ENCODE measurements around the gene ACVR1C. TPM values are rescaled to one million over a fixed set of nuclear protein-coding genes. Genes with fewer than 3 reads are reported as not detected.

Gene ACVR1C
- 44.9 TPM for total RNA-seq
- long read RNA-seq, full-length matches to known transcripts = 6 of 19 reads
- long read RNA-seq, partial matches to known transcripts = 5 of 19 reads
- long read RNA-seq, other reads (novel, unspliced or antisense) = 8 of 19 reads

DNA sequence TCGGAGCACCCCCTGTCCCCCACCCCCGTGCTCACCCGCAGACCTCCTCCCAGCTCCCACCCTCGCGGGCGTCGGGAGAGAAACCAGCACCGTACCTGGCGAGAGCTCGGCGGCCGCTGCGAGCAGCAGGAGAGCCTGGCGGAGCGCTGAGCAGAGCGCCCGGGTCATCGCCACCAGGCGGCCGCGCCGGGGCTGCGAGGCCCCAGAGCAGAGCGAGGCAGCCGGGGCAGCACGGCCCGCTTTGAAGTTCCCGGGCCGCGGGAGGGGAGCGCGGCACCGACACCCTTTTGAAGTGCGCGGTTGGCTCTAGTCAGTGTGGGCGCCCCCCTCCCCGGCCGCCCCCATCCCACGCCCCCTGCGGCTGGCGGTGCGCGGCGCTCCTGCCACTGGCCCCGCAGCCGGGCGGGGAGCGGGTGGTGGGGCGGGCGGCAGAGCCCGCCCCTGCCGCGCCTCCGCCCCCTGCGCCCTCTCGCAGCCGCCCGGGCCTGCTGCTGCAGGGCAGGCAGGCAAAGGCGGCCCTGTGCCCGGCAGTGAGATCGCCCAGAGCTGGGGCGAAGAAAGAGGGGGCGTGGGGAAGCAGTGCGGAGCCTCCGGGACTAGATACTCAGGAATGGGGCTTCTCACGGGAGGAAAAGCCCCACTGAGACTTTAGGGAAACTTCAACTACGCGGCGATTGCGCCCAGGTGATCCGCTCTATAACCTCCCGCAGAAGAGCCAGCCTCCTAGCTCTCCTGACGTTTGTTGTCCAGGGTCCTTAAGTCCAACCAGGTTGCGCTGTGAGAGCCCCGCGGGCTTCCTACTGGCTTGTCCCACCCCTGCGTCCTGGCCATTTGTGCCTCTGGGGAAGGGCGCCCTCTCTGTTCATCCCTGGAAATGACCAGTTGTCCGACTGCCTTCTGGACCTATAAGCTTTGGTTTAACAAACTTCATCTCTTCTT lies at the start of gene ACVR1C:
ACVR1C (minus strand) TSS at position 388 of the 939 bp plus-strand sequence; CDS start at position 168, 220 bp downstream.
- no peak for DNase-seq (ENCODE audit: low spot score)

DNA sequence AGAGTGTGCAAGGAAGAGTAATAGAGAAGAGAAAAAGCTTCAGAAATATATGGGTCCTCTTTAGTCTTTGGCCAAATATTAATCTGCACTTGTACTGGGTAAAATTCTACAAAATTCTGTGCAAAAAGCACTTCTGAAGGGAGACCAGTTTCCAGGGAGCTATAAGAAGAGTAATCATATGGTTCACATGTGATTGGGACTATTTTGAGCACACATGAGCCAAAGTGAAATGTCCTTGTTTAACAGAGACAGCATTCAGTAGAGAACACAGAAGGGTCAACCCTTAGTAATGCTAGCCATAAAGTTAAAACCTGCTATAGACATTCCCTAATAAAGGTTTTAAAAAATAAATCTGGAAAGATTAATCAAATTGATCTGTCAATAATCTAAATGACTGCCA lies 49.3 kb upstream of the ACVR1C start:
- no peak for DNase-seq (ENCODE audit: low spot score)

DNA sequence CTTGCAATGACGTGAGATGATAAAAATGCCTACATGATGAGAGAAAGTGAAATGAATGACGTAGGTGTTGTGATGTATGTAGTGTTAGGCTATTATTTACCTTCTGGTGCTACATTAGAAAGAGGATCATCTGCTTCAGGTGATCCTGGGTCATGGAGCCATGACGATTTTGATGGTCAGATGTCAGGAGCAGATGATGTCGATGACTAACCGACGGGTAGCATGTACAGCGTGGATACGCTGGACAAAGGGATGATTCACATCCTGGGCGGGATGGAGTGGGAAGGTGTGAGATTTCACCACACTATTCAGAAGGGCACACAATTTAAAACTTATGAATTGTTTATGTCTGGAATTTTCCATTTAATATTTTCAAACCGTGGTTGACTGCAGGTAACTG lies 43.5 kb upstream of the ACVR1C start:
- no peak for DNase-seq (ENCODE audit: low spot score)

DNA sequence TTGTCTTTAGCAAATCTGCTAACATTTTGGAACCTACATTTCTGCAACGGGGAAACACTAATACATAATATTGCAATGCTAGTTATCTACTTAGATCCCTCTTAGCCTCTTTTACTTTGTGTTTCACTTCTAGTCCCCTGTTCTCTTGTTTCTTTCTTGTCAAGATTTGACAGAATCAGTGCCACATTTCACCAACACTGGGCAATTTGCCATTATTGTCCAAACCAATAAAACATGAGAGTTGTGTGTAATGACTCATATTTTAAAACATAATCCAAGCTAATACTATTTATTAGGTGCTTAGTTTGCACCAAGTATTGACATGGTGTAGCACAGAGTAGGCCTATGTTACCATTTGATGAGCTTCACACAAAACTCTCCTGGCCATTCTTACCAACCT lies 33.7 kb upstream of the ACVR1C start:
- DNase-seq (ENCODE audit: low spot score) = no peak

DNA sequence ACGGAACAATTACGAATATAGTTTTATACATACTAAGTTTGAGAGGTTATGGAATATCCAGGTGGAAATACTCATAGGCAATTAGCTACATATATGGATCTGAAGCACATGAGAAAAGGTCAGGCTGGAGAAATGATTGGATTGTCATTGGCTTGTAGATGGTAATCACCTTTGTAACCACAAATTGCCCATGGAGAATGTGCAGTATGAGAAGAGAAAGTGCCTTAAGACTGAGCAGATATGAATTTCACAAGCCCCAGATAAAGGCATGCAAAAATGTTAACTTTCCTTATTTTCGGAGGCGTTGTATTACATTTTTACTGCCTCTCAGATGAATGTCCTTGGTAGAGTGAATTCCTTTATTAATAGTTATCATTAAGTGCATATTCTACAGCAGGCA lies 33.1 kb upstream of the ACVR1C start:
- no peak for DNase-seq (ENCODE audit: low spot score)

DNA sequence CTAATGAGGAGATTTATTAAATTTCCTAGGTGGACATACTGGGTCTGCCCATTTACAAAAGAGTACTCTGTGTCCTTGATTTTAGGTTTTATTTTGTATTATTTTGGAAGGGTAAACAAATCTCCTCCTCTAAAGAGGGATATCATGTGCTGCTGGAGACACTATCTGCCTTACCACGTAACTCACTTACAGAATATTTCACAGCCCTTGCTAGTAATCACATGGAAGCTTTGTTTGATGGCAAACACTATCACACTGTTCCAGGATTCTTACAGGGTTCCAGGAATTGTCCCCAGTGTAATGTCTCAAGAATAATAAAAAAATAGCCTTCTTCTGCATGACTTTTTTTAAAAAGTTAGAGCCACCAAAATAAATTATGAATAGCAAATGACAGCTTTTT lies 29.2 kb upstream of the ACVR1C start:
- no peak for DNase-seq (ENCODE audit: low spot score)

DNA sequence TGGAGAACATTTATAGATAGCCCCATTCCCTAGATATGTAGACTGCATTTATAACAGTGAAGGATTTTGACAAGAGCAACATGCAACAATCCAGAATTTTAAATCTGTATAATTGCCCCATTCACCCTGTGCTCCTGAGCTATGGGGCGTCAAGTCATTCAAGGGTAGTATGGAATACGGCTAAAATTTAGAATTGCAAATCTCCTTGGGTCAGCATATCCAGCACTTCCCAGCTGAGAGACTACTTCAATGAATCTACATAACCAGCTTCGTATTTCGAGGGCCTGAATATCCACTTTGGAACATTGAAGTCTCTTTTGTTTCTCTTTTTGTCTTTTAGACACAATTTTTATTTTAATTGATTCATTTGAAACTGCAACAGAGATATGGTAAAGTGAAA lies 28.4 kb upstream of the ACVR1C start:
- DNase-seq (ENCODE audit: low spot score) = no peak

DNA sequence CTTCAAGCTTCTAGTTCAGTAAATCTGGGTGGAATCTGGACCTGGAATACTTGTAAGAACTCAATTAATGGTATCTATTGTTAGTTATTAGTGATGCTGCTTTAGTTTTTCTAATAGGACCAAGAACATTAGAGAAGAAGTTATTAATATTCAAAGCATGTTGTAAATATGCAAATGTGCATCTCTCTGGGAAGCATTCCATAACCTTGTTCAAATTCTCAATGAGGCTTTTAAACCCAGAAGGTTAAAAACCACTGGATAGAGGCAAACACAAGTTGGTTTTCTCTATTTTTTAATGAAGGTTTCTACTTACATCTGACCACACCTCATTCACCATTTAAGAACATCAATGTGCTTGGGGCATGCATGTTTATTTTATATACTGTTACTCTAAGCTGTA lies 16.1 kb upstream of the ACVR1C start:
- no peak for DNase-seq (ENCODE audit: low spot score)

DNA sequence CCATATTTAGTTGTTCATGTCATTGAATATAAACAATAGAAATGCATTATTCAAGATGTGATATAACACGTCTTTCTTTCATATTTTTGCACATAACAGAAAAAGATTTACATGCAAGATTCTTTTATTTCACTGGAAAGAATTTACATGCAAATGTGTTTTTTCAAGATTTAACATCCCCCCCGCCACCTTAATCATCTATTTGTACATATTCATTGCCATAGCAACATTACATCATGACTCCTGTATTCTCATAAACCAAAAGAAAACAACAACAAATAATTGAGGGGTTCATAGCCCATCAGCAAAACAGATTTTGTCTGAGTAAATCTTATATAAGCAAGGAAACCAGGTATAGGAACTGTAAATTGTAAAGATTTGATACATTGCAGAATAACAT lies 3.2 kb upstream of the ACVR1C start:
- no peak for DNase-seq (ENCODE audit: low spot score)

DNA sequence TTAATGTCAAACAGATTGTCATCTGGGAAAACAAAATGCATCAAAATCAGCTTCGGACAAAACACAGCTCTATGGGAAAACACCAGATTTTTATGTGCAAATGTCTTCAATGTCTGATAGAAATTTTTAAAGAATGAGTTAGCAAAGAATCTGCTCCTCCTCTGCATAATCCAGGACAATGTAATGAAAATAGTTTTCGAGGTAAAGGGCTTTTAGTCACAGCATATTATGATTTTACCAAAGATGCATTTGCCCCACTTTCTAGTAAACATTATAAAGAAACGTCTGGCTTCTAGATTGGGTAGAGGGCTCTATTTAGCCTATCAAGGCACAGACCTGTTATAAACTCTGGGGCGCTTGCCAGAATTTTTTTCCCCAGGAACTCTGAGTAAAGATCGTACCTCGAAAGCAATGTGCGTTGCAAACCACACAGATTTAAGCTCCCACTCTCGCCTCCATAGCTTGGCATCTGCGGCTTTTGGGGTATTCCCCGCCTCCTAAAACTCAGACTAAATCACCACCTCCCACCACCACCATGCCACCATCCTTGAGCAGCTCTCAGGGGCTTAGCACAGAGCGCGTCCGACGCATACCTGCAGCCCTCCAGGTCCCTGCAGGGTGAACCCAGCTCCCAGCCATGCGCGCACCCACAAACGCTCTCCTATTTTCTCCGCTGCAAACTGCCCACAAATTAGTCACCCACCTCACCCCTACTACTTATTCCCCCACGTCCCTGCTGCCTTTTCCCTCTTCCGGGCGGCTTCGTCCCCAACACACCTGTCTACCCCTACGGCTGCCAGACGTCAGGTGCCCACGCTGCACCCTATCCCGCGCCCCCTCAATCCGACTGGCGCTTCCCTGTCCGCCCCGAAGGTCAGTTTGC lies 829 bp downstream of the ACVR1C start:
- DNase-seq (ENCODE audit: low spot score) = no peak

DNA sequence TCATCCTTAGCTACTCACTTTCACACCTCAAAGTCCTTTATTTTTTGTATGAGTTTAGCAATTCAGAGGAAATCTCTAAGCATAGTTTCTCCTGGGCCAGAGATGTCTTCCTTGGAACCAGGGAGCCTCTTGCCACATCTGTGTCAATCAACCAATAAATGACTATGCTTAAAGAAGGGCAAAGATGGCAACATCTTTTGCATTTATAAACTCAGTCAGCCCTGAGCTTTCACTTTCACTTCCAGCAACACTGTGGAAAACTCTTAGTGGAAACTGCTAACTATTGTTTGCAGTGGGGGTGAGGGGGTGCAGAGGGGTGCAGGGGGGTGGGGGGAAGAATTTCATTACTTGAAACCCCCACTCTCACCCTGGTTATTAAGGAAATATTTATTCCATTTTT lies 3.4 kb downstream of the ACVR1C start:
- no peak for DNase-seq (ENCODE audit: low spot score)

DNA sequence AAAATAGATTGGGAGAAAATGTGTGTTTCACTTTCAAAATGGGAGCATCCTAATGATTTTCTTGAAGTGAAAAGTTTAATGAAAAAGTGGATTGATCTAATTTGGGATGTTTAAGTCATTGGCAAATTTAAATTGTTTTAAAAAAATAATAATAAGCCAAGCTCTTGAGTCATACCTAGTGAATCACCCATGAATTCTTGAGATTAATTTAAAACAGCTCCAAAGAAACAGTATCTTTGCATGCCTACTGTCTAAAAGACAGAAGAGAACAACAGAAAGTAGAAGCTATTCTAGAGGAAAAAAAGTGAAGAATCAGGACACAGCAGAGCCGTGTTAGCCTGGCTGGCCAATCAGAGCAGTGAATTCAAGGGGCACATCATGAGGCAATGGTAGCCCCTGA lies 7.7 kb downstream of the ACVR1C start:
- no peak for DNase-seq (ENCODE audit: low spot score)

DNA sequence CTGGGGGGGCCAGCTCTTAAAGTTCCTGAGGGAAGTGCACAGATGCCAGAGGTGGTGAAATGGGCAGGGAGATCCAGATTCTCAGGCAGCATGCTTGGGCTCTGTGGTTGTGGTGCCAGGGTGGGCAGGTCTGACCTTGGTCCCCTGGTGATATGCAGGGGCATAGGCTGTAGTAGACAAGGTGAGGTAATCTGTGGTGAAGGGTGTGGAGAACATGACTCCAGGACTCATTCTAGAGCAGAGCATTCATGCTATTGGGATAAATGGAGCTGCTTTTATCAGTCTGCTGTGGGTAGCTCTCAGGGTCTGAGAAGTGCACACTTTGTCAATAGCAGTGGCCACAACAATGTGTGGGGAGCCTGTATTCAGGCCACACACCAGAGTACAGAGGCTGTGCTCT lies 16.9 kb downstream of the ACVR1C start:
- DNase-seq (ENCODE audit: low spot score) = no peak

DNA sequence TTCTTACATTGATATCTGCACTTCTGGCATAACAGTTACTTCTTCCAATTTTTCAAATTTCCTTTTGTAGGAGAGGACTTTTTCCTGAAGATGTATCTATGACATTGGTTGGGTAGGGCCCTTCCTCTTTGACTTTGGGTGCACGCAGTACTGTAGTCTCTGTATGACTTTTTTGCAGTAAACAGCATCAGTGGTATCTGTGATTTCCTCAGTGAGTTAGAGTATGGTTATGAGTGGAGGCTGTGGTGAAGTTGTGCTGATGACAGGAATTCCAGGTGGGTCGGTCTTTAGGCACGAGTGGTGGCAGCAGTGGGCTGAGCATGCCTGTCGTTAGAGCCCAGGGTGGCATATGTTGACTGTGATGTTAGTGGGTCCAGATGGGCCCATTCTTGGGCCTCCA lies 17.6 kb downstream of the ACVR1C start:
- DNase-seq (ENCODE audit: low spot score) = no peak

DNA sequence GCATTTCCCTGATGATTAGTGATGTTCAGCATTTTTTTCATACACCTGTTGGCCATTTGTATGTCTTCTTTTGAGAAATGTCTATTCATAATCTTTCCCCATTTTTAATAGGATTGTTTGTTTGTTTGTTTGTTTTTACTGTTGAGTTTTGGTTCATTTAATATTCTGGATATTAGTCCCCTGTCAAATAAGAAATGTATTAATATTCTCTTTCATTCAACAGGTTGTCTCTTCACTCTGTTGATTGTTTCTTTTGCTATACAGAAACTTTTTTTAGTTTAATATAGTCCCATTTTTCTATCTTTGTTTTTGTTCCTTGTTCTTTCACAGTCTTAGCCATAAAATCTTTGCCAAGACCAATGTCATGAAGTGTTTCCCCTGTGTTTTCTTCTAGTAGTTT lies 22.1 kb downstream of the ACVR1C start:
- no peak for DNase-seq (ENCODE audit: low spot score)

DNA sequence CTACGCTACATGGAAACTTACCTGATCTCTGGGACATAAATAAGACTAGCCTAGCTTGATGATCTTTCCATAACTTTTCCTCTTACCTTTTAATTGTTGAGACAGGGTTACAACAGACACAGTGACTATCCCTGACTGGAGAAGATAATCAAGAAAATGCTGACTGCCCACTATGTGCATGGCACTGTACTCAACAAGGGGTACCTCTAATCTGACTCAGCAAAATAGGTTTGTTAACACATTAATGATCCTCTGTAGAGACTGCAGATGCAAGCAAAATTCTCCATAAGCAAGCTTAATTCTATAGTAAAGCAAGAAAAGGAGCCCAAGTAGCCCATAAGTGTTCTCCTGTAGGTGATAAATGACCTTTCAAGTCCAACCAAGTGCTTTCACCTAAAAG lies 25.5 kb downstream of the ACVR1C start:
- DNase-seq (ENCODE audit: low spot score) = no peak

DNA sequence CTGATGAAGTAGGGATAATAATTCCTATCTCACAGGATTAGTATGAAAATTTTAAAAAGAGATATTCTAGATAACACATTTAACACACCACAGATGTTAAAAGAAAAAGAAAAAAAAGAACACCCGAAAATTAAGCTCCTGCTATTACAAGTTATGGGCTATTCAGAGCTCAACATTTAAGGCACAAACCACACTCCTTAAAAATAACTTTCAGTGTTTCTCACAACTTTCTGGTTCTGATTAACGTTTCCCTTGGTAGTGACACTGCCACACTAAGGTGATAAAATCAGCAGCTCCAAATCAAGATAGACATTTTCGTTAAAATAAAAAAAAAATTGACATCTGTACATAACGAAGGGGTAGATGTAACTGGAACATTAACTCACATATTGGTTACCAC lies 26.9 kb downstream of the ACVR1C start:
- no peak for DNase-seq (ENCODE audit: low spot score)

DNA sequence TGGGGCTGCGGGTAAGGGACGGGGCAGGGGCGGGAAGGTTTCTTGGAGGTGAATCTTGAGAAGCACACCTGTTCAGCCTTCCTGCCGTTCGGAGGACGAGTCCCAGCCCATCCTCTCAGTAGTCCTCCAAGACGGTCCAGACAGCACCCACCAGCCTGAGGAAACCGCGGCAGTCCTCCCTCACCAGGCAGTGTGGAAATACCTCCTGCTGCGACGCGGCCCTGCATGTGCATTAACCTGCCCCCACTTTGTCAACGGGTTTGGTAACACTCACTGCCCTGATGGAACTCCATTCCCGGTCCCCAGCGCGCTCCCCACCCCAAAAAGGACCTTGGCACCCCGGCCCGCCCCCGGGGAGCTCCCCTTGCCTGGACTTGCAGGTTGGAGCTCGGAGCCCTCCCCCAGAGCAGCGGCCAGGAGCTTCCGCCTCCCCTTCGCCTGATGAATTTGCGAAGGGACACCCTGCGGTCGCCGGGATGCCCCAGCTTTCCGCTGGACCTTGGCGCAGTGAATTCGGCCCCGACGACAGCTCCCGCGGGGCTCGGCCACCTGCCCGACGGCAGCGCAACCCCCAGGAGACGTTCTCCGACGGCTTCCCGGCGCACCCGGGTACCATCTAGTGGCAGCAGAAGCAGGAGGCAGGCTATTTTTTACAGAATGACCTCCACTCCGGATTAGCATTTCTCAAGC lies 31.5 kb downstream of the ACVR1C start:
- DNase-seq (ENCODE audit: low spot score) = no peak

DNA sequence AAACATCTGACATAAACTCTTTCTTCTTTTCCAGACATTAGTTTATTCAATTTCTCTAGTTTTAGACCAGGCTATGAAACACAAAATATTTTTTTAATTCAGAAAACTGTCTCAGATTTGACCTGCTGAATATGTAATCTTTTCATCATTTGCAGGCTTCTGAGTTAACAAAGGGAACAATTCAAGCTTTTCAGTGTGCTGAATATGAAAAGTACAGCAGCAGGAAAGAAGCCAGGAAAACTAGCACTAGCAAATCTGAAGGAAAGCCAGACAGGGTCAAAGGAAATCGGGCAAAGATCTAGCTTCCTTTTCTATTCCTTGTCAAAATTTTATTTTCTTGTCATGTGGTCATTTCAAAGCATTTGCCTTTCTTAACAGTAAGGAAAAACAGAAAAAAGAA lies 35.3 kb downstream of the ACVR1C start:
- DNase-seq (ENCODE audit: low spot score) = no peak

DNA sequence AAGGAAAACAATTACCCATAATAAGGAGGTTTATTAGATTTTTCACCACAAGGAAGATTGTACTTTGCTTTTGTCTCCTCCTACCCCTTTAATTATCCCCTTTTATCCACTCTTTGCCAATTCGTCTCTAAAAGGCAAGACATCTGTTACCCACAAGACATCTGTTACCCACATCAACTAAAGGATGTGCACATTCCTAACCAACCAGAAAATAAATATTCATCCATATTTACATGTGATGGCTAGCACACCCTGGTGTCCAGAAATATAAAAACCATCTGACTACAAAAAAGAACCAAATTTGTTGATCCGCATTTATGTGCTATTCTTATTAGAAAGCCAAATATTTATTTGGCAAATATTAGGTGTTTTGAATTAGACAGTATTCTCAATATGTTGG lies 35.7 kb downstream of the ACVR1C start:
- no peak for DNase-seq (ENCODE audit: low spot score)

DNA sequence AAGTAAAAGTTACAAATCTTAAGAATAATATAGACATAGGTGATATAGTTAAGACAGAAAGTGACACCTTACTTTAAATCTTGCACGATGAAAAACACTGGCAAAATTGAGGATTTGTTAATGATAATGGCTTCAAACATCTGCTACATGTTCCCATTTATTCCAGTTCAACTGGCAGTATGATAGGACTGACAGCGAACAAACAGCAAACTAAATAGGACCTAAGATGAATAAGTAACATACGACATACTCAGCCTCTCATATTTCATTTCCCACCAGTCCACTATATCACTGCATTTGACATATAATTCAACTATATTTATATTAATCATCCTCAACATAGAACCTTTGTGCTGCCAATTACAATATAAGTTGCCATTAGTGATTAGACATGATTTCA lies 36.3 kb downstream of the ACVR1C start:
- DNase-seq (ENCODE audit: low spot score) = no peak

DNA sequence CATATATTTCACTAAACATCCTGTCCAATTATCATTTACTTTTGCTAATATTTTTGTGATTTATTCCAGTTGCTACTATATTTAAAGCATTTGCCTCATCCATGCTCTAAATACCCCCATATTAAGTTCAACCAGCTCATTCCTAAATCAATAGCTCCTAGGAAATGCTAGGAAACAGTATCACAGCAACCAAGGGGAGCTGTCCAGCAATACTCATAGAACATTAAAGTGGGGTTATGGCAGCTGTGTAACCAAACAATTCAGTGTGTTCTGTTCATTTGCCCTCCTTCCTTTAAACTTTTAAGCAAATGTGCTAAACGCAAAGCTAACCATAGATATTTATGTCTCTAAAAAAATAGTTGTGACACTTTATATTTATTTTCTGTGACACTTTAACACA lies 41.1 kb downstream of the ACVR1C start:
- DNase-seq (ENCODE audit: low spot score) = no peak

All from mesenteric fat pad (tissue), 1 donor.